Mucosa of descending colon (tissue), 3 donors: Measurements from ENCODE around the gene NPAS1. TPM values are rescaled to one million over a fixed set of nuclear protein-coding genes. Genes with fewer than 3 reads are reported as not detected.

Experiments used
- ATAC-seq: fragments of 200-7000 bp; cut with Tn5 transposase; one replicate; pipeline ENCODE4 v1.9.1; 2020; ENCODE audit warnings: mild to moderate bottlenecking, moderate library complexity
- DNase-seq, 3 donors: peaks; one replicate each; pipeline ENCODE4 v3.0.0-alpha.2; 2020
- H3K36me3 ChIP-seq: fragments of 200-600 bp; one replicate; pipeline ENCODE4 v1.8.0; 2021; ENCODE audit warnings: low read depth, mild to moderate bottlenecking
- H3K4me1 ChIP-seq: fragments of 200-600 bp; one replicate; pipeline ENCODE4 v1.8.0; 2021; ENCODE audit warnings: low read depth, mild to moderate bottlenecking
- H3K4me3 ChIP-seq: fragments of 200-600 bp; one replicate; pipeline ENCODE4 v1.8.0; 2021; ENCODE audit warnings: mild to moderate bottlenecking
- H3K9me3 ChIP-seq: fragments of 200-600 bp; one replicate; pipeline ENCODE4 v1.8.0; 2021; ENCODE audit warnings: mild to moderate bottlenecking
- CTCF ChIP-seq: fragments of 200-600 bp; IDR thresholded peaks from one replicate; pipeline ENCODE4 v1.8.0; 2022; ENCODE audit warnings: antibody characterized with exemption, mild to moderate bottlenecking
- intact Hi-C, 2 donors: fragments of 100-400 bp; cut with DNase I in 1 of 2; cut with micrococcal nuclease in 1 of 2; formaldehyde crosslinking; loops; one replicate each; pipeline versions ENCODE4 v1.11.0 to v1.11.1; 2022; cut with DNase I, micrococcal nuclease
- total RNA-seq, 3 donors: library from RNA; stranded (reverse); fragmentation: NEBNext Ultra II Directional in 2 of 3; extraction: Animal tissue kit (Norgen Biotek cat#: 25700) in 2 of 3; gene quantifications; one replicate each; pipeline versions ENCODE4 v1.2.1 to v1.2.4, GENCODE V29; 2021 to 2023
- donor health status: DM: no; HTN: no; CAD: no; lungs with moderate emphysema.
- donor health status: DM: no; HTN: no; CAD: no.
- donor health status: DM: no; HTN: yes; CAD: no.

Gene NPAS1
- total RNA-seq, 3 donors from 2014 or later = 0.31 to 1.1 TPM; not detected in 1

GRCh38 chr19:47065242-47065641 lies 45.6 kb downstream of the NPAS1 start:
- no peak for ATAC-seq
- no peaks in the 10 kb centered on the region for H3K4me1 ChIP-seq
- H3K36me3 ChIP-seq = peaks cover 7% of the 10 kb centered on the region
- no peak overlapping the region for H3K4me3 ChIP-seq
- no peak for DNase-seq
- no peaks in the 10 kb centered on the region for H3K9me3 ChIP-seq
- no peak for TF ChIP-seq CTCF
- intact Hi-C loops = no loop called here

- no peak for DNase-seq
- ATAC-seq = no peak
- peaks cover 12% of the 10 kb centered on the region for H3K36me3 ChIP-seq
Measured at GRCh38 chr19:47066376-47067214, 47.0 kb downstream of the NPAS1 start.

GRCh38 chr19:47067215-47067847 lies 47.7 kb downstream of the NPAS1 start:
- no peak overlapping the region for H3K4me3 ChIP-seq
- intact Hi-C loops = no loop called here
- no peaks in the 10 kb centered on the region for H3K9me3 ChIP-seq
- H3K4me1 ChIP-seq = no peaks in the 10 kb centered on the region
- peaks cover 14% of the 10 kb centered on the region for H3K36me3 ChIP-seq
- ATAC-seq (no peak), DNase-seq (no peak)
- TF ChIP-seq CTCF = no peak

More at GRCh38 chr19:47066376-47067214, 47.0 kb downstream of the NPAS1 start:
- no peak overlapping the region for H3K4me3 ChIP-seq
- TF ChIP-seq CTCF = no peak
- H3K4me1 ChIP-seq = no peaks in the 10 kb centered on the region
- no peaks in the 10 kb centered on the region for H3K9me3 ChIP-seq
- intact Hi-C loops = no loop called here

- ATAC-seq = no peak
- H3K4me1 ChIP-seq = no peaks in the 10 kb centered on the region
- H3K9me3 ChIP-seq = no peaks in the 10 kb centered on the region
Measured at GRCh38 chr19:47068246-47068645, 48.6 kb downstream of the NPAS1 start.

GRCh38 chr19:47068876-47069406 lies 49.3 kb downstream of the NPAS1 start:
- no peaks in the 10 kb centered on the region for H3K4me1 ChIP-seq
- intact Hi-C loops = no loop called here
- H3K4me3 ChIP-seq = no peak overlapping the region
- no peaks in the 10 kb centered on the region for H3K9me3 ChIP-seq
- DNase-seq (no peak), ATAC-seq (no peak)
- H3K36me3 ChIP-seq = peaks cover 14% of the 10 kb centered on the region
- TF ChIP-seq CTCF = no peak

More at GRCh38 chr19:47068246-47068645, 48.6 kb downstream of the NPAS1 start:
- DNase-seq = no peak
- Histone ChIP-seq H3K36me3 (peaks cover 14% of the 10 kb centered on the region), H3K4me3 (no peak overlapping the region)
- intact Hi-C loops = no loop called here
- no peak for TF ChIP-seq CTCF
